NOMO-1 treated with DMSO at 0.1 percent for 48 hours (cell line): Measurements from ENCODE around the gene ARHGAP8.
"Not testable (repeated sequence)": the region's sequence is repeated elsewhere in the genome, so short reads cannot be mapped to it uniquely, and the experiment has no call there.

Experiments used
- DNase-seq: peaks from one replicate; lab custom pipeline; 2025; ENCODE audit not compliant: unreplicated experiment; lab: John Stamatoyannopoulos, UW

Gene ARHGAP8

DNA sequence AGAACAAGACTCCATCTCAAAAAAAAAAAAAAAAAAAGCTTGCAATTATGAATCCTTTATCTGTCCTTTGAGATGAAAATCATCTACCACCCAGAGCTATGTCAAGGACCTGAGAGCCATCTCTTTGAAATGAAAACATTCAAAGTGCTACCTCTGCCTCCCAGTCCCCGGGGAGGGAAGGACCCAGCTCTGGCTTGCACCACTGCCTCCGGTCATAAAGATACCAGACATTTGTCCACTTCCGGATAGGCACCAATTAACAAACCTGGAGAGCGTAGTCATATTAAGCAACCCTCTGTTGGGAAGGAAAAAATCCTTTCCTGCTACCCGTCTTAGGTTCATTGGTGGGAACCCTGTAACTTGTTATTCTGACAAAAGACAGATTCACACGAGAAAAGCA is 98.6 kb downstream of the ARHGAP8 start:
- DNase-seq: no peak

DNA sequence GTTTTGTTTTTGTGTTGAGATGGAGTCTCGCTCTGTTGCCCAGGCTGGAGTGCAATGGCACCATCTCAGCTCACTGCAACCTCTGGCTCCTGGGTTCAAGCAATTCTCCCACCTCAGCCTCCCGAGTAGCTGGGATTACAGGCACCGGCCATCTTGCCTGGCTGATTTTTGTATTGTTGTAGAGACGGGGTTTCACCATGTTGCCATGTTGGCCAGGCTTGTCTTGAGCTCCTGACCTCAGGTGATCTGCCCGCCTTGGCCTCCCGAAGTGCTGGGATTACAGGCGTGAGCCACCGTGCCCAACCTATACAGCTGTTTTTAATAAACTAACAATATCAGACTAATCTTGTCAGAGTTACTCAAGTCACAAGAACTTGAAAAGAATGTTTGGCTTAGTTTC is 102.3 kb downstream of the ARHGAP8 start:
- not testable (repeated sequence) for DNase-seq

DNA sequence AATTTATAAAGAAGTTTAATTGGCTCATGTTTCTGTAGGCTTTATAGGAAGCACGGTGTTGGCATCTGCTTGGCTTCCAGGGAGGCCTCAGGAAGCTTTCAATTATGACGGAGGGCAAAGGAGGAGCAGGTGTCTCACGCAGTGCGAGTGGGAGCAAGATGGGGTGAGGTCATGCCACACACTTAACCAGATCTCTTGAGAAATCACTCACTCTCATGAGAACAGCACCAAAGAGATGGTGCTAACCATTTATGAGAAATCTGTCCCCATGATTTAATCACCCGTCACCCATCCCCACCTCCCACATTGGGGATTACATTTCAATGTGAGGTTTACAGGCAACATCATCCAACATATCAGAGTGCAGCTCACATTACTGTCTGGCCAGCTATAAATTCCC is 103.5 kb downstream of the ARHGAP8 start:
- no peak for DNase-seq

DNA sequence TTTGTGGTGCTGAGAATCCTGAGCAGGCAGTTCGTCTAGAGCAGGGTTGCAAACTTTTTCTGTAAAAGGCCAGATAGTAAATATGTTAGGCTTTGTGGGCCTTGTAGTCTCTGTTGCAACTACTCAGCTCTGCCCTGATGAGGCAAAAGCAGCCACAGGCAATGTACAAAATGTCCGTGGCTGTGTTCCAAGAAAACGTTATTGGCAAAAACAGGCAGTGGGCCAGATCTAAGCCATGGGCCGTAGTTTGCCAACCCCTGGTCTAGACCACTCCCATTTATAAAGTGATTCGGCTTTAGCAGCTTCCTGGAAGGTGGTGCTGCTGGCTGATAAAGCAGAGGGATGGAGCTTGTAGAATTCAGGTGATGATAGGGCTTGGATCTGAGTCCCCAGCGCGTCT is 106.4 kb downstream of the ARHGAP8 start:
- DNase-seq: not testable (repeated sequence)

DNA sequence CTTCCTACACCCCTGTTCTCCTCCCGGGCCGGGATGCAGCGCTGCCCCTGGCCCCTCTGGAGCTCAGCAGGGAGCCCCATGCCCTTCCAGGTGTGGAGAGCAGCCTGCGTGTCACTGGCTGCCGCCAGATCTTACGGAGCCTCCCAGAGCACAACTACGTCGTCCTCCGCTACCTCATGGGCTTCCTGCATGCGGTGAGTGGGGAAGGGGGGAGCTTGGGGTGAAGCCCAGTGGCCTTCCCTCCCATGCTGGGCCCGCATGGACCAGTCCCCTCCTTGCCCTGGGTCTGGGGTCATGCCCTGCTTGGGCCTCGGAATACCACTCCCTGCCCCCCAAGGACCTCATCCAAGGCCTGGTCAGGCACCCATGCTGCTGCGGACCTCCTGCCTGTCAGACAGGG is 107.3 kb downstream of the ARHGAP8 start:
- DNase-seq: no peak

DNA sequence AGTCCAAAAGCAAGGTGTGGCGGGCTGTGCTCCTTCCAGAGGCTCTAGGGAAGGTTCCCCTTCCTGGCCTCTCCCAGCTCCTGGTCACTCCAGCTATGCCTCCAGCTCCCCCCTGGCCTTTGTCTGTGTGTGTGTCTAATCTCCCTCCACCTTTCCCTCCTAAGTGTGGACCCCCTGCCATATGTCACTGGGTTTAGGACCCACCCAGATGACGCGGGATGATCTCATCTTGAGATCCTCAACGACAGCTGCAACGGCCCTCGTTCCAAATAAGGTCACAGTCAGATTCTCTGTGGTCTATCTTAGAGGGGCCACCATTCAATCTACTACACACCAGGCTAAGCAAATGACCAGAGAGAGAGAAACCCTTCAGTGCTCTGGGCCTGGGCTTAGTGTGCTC is 107.9 kb downstream of the ARHGAP8 start:
- DNase-seq: no peak

DNA sequence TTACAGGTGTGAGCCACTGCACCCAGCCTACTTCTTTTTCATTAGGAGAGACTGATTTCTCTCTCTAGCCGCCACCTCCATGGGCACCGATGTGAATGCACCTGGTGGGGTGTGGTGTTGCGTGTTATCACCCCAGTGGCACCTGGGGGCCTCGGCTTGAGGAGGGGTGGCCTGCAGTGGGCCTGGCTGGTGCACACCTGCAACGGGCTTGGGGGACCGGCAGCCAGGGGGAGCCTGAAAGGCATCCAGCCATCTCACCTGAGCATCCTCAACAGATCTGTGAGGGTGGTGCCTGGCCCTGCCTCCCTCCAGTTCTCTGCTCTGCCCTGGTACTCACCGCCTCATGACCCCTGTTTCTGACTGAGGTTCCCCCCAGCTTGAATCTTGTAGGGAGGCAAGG is 108.9 kb downstream of the ARHGAP8 start:
- DNase-seq: no peak

DNA sequence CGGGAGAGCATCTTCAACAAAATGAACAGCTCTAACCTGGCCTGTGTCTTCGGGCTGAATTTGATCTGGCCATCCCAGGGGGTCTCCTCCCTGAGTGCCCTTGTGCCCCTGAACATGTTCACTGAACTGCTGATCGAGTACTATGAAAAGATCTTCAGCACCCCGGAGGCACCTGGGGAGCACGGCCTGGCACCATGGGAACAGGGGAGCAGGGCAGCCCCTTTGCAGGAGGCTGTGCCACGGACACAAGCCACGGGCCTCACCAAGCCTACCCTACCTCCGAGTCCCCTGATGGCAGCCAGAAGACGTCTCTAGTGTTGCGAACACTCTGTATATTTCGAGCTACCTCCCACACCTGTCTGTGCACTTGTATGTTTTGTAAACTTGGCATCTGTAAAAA is 109.9 kb downstream of the ARHGAP8 start:
- no peak for DNase-seq

DNA sequence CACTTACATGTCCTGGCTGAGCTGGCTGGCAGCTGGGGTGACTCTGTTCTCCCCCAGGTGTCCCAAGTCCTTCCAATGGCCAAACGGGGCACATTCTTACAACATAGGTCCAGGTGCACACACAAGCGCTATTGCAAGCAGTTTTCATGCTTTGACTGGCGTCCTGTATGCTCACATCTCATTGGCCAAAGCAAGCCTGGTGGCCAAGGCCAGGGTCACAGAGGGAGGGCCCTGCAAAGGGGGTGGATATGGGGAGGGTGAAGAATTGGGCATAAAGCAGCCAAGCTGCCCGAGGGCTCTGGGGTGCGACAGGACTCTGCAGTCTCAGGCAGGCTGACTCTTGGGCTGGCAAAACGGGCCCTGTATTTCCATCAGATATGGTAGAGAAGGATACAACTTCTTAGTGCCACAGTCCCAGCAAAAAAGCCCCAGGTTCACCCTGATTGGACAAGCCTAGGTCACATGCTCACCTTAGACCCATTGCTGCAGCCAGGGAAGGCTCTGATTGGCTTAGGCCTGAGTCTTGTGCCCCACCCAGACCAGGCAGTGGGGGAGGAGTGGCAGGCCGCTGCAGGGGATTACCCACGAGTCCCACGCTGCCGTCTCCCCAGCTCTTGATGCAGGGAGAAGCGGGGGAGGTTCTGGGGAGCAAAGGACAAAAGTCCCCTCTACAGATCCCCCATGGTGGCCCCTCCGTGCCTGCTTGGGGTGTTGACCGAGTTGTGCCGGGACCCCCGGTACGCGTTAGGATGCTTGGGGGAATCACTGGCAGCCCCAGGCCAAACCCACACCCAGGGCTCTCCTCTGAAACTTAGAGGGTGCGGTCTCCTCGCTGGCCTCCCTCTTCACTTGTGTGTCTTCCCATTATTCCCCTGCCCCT is 110.8 kb downstream of the ARHGAP8 start:
- DNase-seq: no peak

DNA sequence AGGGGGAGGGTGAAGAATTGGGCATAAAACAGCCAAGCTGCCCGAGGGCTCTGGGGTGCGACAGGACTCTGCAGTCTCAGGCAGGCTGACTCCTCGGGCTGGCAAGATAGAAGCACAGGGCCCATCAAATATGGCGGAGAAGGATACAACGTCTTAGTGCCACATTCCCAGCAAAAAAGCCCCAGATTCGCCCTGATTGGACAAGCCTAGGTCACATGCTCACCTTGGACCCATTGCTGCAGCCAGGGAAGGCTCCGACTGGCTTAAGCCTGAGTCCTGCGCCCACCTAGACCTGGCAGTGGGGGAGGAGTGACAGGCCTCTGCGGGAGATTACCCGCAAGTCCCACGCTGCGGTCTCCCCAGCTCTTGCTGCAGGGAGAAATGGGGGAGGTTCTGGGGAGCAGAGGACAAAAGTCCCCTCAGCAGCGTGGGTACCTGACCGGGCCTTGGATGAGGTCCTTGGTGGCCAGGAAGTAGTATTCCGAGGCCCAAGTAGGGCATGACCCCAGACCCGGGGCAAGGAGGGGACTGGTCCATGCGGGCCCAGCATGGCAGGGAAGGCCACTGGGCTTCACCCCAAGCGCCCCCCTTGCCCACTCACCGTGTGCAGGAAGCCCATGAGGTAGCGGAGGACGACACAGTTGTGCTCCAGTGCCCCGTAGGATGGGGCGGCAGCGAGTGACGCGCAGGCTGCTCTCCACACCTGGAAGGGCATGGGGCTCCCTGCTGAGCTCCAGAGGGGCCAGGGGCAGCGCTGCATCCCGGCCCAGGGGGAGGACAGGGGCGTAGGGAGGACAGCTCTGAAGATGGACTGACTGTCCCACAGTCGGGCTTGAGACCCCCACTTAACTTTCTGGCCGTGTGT is 113.0 kb downstream of the ARHGAP8 start:
- no peak for DNase-seq

DNA sequence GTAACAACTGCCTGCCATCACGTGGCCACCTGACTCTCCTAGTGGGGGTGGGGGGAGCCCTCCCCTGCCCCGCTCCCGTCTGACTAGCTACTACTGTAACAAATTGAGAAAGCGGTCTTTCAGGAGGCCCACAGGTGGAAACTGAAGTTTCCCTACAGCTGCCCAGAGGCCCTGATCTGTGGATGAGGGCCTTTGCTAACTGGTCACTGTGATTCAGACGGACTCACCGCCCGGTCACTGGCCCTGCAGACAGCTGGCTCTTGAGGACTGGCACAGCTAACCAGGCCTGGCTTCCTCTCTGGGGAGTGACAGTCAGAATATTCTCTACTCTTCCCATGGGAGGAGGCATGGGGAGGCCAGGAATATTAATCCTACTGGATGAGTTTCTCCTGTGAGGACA is 116.8 kb downstream of the ARHGAP8 start:
- no peak for DNase-seq

DNA sequence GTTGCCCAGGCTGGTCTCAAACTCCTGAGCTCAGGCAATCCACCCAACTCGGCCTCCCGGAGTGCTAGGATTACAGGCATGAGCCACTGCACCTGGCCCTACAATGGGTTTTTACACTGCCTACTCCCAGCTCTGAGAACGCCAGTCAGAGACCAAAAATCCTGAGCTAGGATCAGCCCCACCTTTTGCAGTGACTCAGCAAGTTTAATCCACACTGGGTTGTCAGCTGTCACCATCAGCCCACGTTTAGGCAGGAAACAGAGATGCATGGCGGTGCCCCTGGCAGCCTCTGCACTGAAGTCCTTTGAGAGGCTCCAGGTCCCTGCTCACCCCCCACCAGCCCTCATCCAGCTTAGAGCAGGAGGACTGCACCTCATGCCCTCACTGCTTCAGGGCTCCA is 117.6 kb downstream of the ARHGAP8 start:
- no peak for DNase-seq

DNA sequence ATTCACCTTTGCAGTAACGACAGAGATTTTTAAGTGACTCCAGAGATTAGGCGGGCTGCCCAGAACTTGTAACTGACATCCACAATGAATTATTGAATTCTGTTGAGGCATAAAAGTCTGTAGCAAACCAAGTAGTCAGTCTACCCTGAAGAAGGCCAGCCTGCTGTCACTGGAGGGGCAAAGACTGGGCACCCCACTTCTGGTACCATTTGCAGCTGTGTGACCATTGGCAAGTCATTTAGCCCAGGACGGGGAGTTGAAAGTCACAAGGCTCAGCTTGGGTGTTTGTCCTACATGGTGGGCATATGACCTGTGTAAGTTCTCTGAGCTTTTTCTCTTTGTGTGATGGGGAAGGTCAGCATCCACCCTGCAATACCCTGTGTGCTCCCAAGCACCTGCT is 119.4 kb downstream of the ARHGAP8 start:
- no peak for DNase-seq

DNA sequence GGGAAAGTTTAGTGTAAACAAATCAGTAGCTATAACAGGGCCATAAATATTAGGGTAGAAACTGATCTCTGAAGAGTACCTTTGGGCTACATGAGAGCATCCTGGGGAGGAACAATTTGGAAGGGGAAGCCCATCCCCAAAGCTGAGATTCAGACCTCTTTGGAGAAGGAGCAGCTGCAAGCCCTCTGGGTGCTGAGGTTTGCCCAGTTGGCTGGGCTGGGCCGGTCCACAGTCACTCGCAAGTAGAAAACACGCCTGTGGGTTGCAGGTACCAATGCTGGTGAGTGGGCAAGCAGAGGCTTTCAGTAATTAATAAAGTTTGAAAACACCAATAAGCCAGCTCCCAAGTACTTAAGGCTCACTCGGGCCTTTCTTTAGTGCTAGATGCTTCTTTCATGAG is 124.5 kb downstream of the ARHGAP8 start:
- no peak for DNase-seq

DNA sequence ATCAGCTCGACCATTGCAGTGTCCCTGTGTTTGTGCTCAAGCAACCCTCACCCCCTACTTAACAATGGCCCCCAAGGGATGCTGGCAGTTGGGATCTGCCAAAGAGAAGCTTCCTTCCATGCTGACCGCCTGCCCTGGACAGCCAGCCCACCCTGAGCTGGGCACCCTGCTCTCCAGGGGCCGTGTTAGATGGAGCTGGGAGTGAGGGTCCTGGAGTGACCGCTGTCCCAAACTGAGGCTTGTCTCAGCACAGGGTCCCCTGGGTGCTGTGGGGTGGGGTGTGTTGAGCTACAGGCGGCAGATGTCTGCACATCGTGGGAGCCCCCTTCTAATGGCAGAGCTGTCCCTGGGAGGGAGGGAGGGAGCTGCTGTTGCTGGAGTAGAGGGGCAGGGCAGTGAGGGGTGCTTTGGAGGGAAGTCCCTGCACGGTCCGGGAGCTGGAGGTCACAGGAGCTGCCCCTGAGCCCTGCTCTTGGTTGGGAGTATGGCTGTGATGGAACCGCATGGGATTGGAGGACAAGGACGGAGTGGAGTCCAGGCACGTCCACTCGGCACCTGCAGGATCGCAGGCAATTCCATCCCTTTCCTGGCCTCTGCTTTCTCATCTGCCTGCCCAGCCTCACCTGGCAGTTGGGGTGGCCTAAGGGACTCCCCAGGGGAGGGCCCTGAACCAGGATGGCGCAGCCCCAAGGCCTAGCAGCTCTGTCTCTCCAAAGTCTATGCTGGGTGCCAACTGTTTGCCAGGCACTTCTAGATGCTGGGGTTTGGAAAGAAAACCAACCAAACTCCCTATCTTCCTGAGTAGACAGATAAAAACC is 126.3 kb downstream of the ARHGAP8 start:
- DNase-seq: no peak

DNA sequence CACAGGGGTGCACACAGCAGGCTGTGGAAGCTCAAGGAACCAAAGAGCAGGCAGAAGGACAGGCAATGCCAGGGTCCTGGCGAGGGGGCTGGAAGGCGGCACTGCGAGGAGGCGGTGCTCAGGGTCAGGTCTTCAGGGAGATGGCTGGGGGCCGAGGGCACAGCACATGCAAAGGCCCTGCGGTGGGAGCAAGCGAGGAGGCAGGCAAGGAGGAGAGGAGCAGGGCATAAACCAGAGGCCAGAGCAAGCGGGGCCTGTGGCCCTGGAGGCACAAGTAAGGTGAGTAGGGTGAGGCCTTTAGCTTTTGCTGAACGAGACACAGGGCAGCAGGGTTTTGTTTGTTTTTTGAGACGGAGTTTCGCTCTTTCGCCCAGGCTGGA is 126.9 kb downstream of the ARHGAP8 start:
- DNase-seq: no peak

DNA sequence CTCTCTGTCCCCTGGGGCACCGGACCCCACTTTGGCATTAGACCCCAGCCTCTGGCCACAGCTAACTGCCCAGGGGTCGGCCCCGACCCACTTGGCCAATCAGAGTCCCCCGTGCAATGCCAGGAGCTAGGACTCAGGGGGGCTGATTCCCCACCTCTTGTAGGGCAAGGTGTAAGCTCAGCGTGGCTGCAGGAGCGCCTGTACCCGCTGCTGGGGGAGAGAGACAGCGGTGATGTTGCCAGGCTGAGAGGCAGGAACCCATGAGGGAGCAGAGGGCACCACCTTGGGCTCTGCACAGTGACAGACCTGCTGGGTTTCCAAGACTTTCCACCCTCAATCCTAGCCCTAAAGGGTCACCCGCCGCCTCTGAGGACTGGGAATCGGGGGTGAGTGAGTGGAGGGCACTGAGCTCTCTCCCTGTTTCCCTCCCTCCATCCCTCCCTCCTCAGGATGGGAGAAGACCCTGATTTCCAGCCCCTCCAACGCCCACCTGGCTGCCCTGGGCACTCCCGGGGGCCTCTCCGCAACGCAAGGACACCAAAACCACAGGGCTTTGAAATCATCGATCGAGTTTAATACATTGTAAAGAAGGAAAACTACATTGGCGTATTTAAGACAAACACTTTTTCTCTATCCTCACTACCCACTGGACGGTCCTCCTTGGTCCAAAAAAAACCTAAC is 128.4 kb downstream of the ARHGAP8 start:
- DNase-seq: no peak

DNA sequence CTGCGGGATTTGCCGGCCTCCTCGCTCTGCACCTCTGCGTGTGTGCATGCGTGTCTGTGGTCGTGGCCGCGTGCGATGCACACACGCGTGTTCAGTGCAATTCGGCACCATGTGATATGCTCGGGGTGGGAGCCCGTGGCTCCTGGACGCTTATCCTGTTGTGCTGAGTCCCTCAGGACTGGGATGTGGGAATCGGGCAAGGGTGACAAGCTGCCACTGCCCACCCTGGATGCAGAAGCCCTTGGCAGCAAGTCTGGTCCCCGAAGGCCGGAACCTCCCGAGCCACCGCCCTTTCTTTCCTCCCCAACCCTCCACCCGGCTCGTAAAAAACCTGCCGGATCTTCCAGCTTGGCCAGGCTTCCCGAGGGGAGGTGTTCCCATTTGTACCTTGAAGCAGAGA is 129.2 kb downstream of the ARHGAP8 start:
- DNase-seq: no peak

DNA sequence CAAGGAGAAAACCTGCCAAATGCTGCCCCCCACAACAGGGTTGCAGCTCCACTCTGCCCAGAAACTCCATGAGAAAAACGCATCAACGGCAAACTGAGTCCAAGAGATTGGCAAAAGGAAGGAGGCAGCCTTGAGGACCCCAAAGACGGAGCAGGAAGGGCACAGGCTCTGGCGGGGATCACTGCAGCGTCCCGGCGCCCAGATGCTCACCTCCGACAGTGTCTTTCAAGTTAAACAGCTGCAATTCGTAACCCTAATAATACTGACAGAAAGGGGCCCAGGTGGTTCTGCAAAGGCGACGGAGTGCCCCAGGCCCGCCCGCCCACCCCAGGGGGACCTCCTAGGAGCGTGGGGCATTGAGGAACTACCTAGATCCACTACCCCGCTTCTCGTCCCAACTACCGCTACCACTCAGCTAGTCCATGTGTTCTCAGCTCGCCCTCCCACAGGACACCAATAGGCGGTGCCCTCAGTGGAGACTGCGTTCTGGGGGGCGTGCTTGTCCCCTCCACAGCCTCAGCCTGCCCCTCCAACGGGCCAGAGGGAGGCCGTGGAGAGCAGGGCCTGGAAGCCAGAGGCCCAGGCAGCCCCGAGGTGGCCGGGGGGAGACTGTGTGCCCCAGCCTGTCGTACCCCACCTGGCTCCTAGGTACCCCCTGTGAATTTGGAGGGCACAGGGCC is 130.0 kb downstream of the ARHGAP8 start:
- no peak for DNase-seq

DNA sequence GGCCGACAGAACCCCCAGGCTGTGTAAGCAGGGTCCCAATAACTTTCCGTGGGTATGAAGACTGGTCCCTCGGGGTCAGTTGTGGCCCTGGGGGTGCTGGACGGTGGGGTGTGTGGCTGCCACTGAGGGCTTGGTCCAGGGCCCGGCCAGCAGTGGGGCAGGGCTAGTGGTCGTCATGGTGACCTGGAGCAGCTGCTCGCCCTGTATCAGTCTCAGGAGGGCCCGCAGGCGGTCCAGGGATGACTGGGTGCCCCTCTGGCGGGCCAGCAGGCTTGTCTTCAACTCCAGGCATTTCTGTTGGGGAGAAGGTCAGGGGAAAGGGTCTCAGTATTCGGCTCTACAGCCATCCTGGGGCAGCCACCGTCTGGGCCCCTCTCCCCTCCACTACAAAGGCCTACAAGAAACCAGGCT is 130.6 kb downstream of the ARHGAP8 start:
- DNase-seq: no peak
